HTR-8/SVneo (cell line): Measurements from ENCODE around the gene ITGB3.

Experiments
- DNase-seq: peaks from one replicate; pipeline ENCODE4 v3.0.0; 2011; ENCODE audit warnings: low spot score, mixed read lengths; ENCODE audit not compliant: insufficient read length
- FAIRE-seq: peaks from 2 replicates; lab custom pipeline; 2011; peaks lifted over from hg19 to GRCh38; lab: Jason Lieb, UNC

Gene ITGB3

GRCh38 chr17:47291242-47291873, 37.7 kb downstream of the ITGB3 start:
- no peak for FAIRE-seq
- DNase-seq = no peak

GRCh38 chr17:47292206-47292605, 38.6 kb downstream of the ITGB3 start:
- no peak for FAIRE-seq
- no peak for DNase-seq

- FAIRE-seq (peak; percentile 54), DNase-seq (no peak)
Measured at GRCh38 chr17:47295037-47295873, 41.6 kb downstream of the ITGB3 start.

- no peak for FAIRE-seq
Measured at GRCh38 chr17:47295874-47296255, 42.2 kb downstream of the ITGB3 start.

GRCh38 chr17:47297661-47298400, 44.2 kb downstream of the ITGB3 start:
- no peak for FAIRE-seq
- DNase-seq = no peak

More at GRCh38 chr17:47295874-47296255, 42.2 kb downstream of the ITGB3 start:
- DNase-seq = no peak

- DNase-seq (no peak), FAIRE-seq (no peak)
Measured at GRCh38 chr17:47298712-47299111, 45.1 kb downstream of the ITGB3 start.

- FAIRE-seq (no peak), DNase-seq (no peak)
Measured at GRCh38 chr17:47299239-47299910, 45.7 kb downstream of the ITGB3 start.

- no peak for FAIRE-seq
- no peak for DNase-seq
Measured at GRCh38 chr17:47300718-47301117, 47.1 kb downstream of the ITGB3 start.

- no peak for DNase-seq
- no peak for FAIRE-seq
Measured at GRCh38 chr17:47301161-47301560, 47.5 kb downstream of the ITGB3 start.

- FAIRE-seq = no peak
Measured at GRCh38 chr17:47301831-47302230, 48.2 kb downstream of the ITGB3 start.

GRCh38 chr17:47304186-47304585, 50.6 kb downstream of the ITGB3 start:
- no peak for DNase-seq
- FAIRE-seq = no peak

More at GRCh38 chr17:47301831-47302230, 48.2 kb downstream of the ITGB3 start:
- no peak for DNase-seq

- DNase-seq (peak; percentile 91), FAIRE-seq (peak; percentile 92)
Measured at GRCh38 chr17:47305302-47305923, 51.8 kb downstream of the ITGB3 start.

- FAIRE-seq (peak; percentile 85), DNase-seq (no peak)
Measured at GRCh38 chr17:47310186-47310733, 56.6 kb downstream of the ITGB3 start.

GRCh38 chr17:47311420-47311819, 57.8 kb downstream of the ITGB3 start:
- DNase-seq (no peak), FAIRE-seq (no peak)

- FAIRE-seq (peak; percentile 87), DNase-seq (peak; percentile 83)
Measured at GRCh38 chr17:47315451-47316266, 62.0 kb downstream of the ITGB3 start.

- DNase-seq = no peak
- FAIRE-seq = no peak
Measured at GRCh38 chr17:47316311-47316710, 62.7 kb downstream of the ITGB3 start.

- no peak for DNase-seq
- peak; percentile 13 for FAIRE-seq
Measured at GRCh38 chr17:47317119-47317518, 63.5 kb downstream of the ITGB3 start.

- FAIRE-seq = no peak
- no peak for DNase-seq
Measured at GRCh38 chr17:47318197-47318918, 64.7 kb downstream of the ITGB3 start.
